Gastrocnemius medialis (tissue), 4 donors: Measurements from ENCODE around the gene ALAS2. TPM values are rescaled to one million over a fixed set of nuclear protein-coding genes. Genes with fewer than 3 reads are reported as not detected.

Experiments used
- ATAC-seq, 2 donors: fragments of 150-250 bp; one replicate each; pipeline ENCODE4 v1.9.1; 2016
- DNase-seq, 2 donors: peaks; one replicate each; pipeline ENCODE4 v3.0.0-alpha.2; 2019
- H3K27ac ChIP-seq, 4 donors: fragments of 200-600 bp; sonication (generic); 1 replicate in 1 of 4; 2 replicates in 3 of 4; pipeline ENCODE4 v1.5.1; 2016 to 2018; ENCODE audit warnings: mild to moderate bottlenecking in 2 of 4, moderate library complexity in 1 of 4
- H3K27me3 ChIP-seq, 3 donors: fragments of 200-600 bp; sonication (generic) in 2 of 3; 1 replicate in 1 of 3; 2 replicates in 2 of 3; pipeline versions ENCODE4 v1.5.1 to v1.6.0; 2016 to 2019; ENCODE audit warnings: mild to moderate bottlenecking in 1 of 3, moderate library complexity in 1 of 3
- H3K36me3 ChIP-seq, 2 donors: fragments of 200-600 bp; sonication (generic) in 1 of 2; one replicate each; pipeline ENCODE4 v1.5.1; 2017 to 2018
- H3K4me1 ChIP-seq, 2 donors: fragments of 200-600 bp; sonication (generic) in 1 of 2; one replicate each; pipeline ENCODE4 v1.5.1; 2016 to 2017; ENCODE audit warnings: mild to moderate bottlenecking in 2 of 2
- H3K4me3 ChIP-seq, 4 donors: fragments of 200-600 bp; sonication (generic) in 3 of 4; 1 replicate in 1 of 4; 2 replicates in 3 of 4; pipeline ENCODE4 v1.5.1; 2016 to 2019; ENCODE audit warnings: mild to moderate bottlenecking in 2 of 4
- H3K9me3 ChIP-seq, 3 donors: fragments of 200-600 bp; sonication (generic) in 2 of 3; 1 replicate in 1 of 3; 2 replicates in 2 of 3; pipeline ENCODE4 v1.5.1; 2016 to 2019
- CTCF ChIP-seq, 5 experiments: fragments of 450-650 bp in 3 of 5; fragments of 200-600 bp in 2 of 5; sonication (generic) in 2 of 5; IDR thresholded peaks in 4 of 5; conservative IDR thresholded peaks in 1 of 5; 1 replicate in 4 of 5; 2 replicates in 1 of 5; pipeline ENCODE4 v1.5.1; 2016 to 2019; ENCODE audit warnings: antibody characterized with exemption in 5 of 5, mild to moderate bottlenecking in 3 of 5, moderate library complexity in 3 of 5
- POLR2A ChIP-seq, 2 donors: fragments of 450-650 bp; IDR thresholded peaks; one replicate each; pipeline ENCODE4 v1.6.1; 2017; ENCODE audit warnings: antibody characterized with exemption in 2 of 2, mild to moderate bottlenecking in 2 of 2, moderate library complexity in 2 of 2
- in situ Hi-C, 4 donors: fragments of 200-750 bp; cut with MboI; loops; one replicate each; pipeline versions ENCODE4 v1.15.0 to v1.8.0; 2017; ENCODE audit warnings: low sequenced_read_pairs in 4 of 4
- intact Hi-C: fragments of 100-400 bp; cut with DNase I; formaldehyde crosslinking; loops from one replicate; pipeline ENCODE4 v1.15.1; 2023; ENCODE audit warnings: low total_unique reads
- total RNA-seq, 4 donors: library from RNA; depleted of rRNA; stranded (reverse); fragments of >200 nt; gene quantifications; one replicate each; pipeline versions ENCODE4 v1.1.0 to v1.2.3, GENCODE V29; 2016

Gene ALAS2
- total RNA-seq, 4 donors from 2014 or later, result 0.58 to 2.2 TPM; not detected in 2

GRCh38 chrX:54977387-54977786 lies 53.4 kb downstream of the ALAS2 start:
- H3K27me3 ChIP-seq, result no peaks in the 10 kb centered on the region
- H3K27ac ChIP-seq, result peak overlapping the region; percentile 3 to 58 (median 29)
- DNase-seq (no peak), ATAC-seq (peak in 1 of 2 donors; percentile 33)
- intact Hi-C loops, result no loop called here
- peaks cover 0 to 6% of the 10 kb centered on the region in 2 donors for H3K4me1 ChIP-seq
- in situ Hi-C loops, result no loop called here
- TF ChIP-seq CTCF (IDR thresholded peaks at IDR 0.05 in 4 of 5, conservative IDR thresholded peaks at IDR 0.05 in 1 of 5) (no peak), POLR2A (IDR thresholded peaks at IDR 0.05) (no peak)
- H3K36me3 ChIP-seq, result no peaks in the 10 kb centered on the region
- H3K4me3 ChIP-seq, result no peak overlapping the region
- no peaks in the 10 kb centered on the region for H3K9me3 ChIP-seq

- no peak for ATAC-seq
- DNase-seq, result no peak
- in situ Hi-C loops, result no loop called here
- TF ChIP-seq CTCF (IDR thresholded peaks at IDR 0.05 in 4 of 5, conservative IDR thresholded peaks at IDR 0.05 in 1 of 5) (no peak), POLR2A (IDR thresholded peaks at IDR 0.05) (no peak)
- H3K9me3 ChIP-seq, result no peaks in the 10 kb centered on the region
- no peaks in the 10 kb centered on the region for H3K36me3 ChIP-seq
- no peak overlapping the region for H3K27ac ChIP-seq
- intact Hi-C loops, result no loop called here
- H3K4me1 ChIP-seq, result no peaks in the 10 kb centered on the region
- no peak overlapping the region for H3K4me3 ChIP-seq
- no peaks in the 10 kb centered on the region for H3K27me3 ChIP-seq
Measured at GRCh38 chrX:54964766-54965497, 65.8 kb downstream of the ALAS2 start.

GRCh38 chrX:54961750-54962149 lies 69.0 kb downstream of the ALAS2 start:
- DNase-seq (no peak), ATAC-seq (peak in 1 of 2 donors; percentile 33)
- no peaks in the 10 kb centered on the region for H3K36me3 ChIP-seq
- in situ Hi-C loops, result no loop called here
- H3K4me1 ChIP-seq, result no peaks in the 10 kb centered on the region
- intact Hi-C loops, result no loop called here
- H3K27ac ChIP-seq, result peak overlapping the region in 3 of 4 donors; percentile 15 to 52 (median 24)
- TF ChIP-seq POLR2A (IDR thresholded peaks at IDR 0.05) (no peak), CTCF (IDR thresholded peaks at IDR 0.05 in 4 of 5, conservative IDR thresholded peaks at IDR 0.05 in 1 of 5) (no peak)
- no peak overlapping the region for H3K4me3 ChIP-seq
- H3K9me3 ChIP-seq, result no peaks in the 10 kb centered on the region
- no peaks in the 10 kb centered on the region for H3K27me3 ChIP-seq

Other genes starting within 250 kb of the ALAS2 start
- not detected for gene ITIH6, start 232.7 kb downstream of the ALAS2 start, total RNA-seq
- gene MAGED2, start 223.2 kb downstream of the ALAS2 start, total RNA-seq, result 10 to 100 TPM; 36.6 to 78.3 (median 55.6) TPM
- 1 to 10 TPM in 1 of 4 donors, under 1 TPM in 3; 0.12 to 1.2 (median 0.53) TPM for gene TRO, start 110.2 kb downstream of the ALAS2 start, total RNA-seq
- 10 to 100 TPM in 2 of 4 donors, 1 to 10 TPM in 2; 4.3 to 40.1 (median 13.9) TPM for gene PFKFB1, start 36.8 kb downstream of the ALAS2 start, total RNA-seq
- gene APEX2, start 30.6 kb downstream of the ALAS2 start, total RNA-seq, result 10 to 100 TPM in 1 of 4 donors, 1 to 10 TPM in 3; 8.3 to 17.2 (median 8.8) TPM
- not detected for gene PAGE2B, start 44.1 kb upstream of the ALAS2 start, total RNA-seq
- gene PAGE2, start 58.0 kb upstream of the ALAS2 start, total RNA-seq, result not detected
- not detected for gene PAGE5, start 189.4 kb upstream of the ALAS2 start, total RNA-seq
- not detected for gene PAGE3, start 233.9 kb upstream of the ALAS2 start, total RNA-seq